LoVo (cell line): ENCODE results near the gene KISS1R.
"Not testable (repeated sequence)": the region's sequence is repeated elsewhere in the genome, so short reads cannot be mapped to it uniquely, and the experiment has no call there.

Experiments
- DNase-seq: peaks from one replicate; pipeline ENCODE4 v3.0.0-alpha.2; 2016; ENCODE audit warnings: low spot score

The KISS1R gene

DNA sequence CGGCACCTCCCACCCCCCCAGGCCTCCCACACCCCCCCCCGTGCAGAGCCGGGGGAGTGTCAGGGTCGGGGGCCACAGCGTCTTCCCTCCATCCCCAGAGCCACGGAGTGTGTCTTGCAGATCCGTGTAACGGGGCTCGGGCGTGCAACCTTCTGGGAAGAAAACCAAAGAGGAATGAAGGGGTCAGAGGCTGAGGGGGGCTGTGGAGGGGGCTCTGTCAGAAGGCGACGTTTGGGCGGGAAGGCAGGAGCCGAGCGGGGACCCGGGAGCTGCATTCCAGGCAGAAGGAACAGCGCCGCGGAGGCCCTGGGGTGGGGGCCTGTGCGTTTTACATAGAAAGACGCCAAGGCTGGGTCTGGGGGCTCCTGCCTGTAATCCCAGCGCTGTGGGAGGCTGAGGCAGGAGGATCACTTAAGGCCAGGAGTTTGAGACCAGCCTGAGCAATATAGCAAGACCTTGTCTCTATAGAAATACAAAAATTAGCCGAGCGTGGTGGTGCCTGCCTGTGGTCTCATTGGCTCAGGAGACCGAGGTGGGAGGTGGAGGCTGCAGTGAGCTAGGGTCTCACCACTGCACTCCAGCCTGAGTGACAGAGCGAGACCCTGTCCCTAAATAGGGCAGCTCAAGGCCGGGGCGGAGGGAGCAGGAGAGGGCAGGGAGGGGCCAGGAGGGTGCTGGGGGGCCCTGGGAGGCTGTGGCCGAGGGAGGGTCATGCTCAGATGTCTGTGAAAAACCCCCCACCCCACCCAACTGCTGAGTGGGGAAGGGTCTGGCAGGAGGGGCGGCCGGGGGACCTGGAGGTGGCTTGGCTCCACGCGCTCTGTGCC lies 36.5 kb downstream of the KISS1R start:
- no peak for DNase-seq

DNA sequence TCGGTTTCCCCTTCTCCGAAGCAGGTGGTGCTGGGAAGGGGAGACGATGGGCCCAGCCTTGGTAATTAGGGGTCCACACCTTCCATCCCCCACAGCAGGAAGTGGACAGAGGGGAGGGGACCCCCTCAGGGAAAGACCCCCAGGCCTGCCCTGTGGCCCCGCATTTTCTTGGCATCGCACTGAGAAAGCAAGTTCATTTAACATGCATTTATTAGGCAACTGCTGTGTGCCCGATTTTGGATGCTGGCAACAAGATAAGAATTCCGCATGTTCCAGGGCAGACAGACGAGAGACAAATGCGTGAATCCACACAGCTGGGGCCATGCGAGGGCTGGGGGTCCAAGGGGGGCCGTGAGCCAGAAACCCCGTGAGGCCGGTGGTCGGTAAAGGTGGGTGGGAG lies 37.1 kb downstream of the KISS1R start:
- no peak for DNase-seq

DNA sequence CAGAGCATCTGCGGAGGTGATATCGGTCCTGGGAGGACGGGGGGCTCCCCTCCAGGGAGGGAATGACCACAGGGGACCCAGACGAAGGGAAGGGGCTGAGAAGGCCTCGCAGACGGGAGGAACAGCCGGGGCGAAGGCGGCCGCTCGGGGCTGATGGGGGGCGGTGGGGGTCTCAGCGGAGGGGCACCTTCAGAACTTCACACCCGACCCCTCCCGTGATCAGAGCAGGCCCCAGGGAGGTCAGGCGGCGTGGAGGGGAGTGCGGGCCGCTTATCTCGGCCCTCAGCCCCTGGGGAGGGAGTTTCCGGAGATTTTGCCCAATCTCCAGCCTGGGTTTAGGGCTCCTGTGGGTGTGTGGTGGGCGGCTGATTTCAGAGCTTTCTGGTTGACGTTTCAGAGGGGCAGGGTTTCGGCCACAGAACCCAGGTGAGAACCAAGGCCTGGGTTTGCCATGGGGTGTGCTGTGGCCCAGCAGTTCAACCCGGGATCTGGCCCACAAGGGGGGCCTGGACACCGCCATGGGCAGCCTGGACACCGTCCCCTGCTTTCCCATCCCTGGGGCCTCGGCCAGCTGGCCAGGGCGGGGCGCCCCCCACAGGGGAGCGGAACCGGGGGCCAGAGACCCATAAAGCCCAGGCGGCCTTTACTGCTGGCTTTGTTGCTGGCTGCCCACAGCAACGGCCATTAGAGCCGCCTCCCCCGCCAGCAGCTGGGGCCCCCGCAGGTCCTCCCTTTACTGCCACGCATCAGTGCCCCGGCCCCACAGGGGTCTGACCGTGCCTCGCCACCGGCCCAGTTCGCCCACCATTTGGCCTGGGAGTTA lies 37.8 kb downstream of the KISS1R start:
- DNase-seq, result no peak

DNA sequence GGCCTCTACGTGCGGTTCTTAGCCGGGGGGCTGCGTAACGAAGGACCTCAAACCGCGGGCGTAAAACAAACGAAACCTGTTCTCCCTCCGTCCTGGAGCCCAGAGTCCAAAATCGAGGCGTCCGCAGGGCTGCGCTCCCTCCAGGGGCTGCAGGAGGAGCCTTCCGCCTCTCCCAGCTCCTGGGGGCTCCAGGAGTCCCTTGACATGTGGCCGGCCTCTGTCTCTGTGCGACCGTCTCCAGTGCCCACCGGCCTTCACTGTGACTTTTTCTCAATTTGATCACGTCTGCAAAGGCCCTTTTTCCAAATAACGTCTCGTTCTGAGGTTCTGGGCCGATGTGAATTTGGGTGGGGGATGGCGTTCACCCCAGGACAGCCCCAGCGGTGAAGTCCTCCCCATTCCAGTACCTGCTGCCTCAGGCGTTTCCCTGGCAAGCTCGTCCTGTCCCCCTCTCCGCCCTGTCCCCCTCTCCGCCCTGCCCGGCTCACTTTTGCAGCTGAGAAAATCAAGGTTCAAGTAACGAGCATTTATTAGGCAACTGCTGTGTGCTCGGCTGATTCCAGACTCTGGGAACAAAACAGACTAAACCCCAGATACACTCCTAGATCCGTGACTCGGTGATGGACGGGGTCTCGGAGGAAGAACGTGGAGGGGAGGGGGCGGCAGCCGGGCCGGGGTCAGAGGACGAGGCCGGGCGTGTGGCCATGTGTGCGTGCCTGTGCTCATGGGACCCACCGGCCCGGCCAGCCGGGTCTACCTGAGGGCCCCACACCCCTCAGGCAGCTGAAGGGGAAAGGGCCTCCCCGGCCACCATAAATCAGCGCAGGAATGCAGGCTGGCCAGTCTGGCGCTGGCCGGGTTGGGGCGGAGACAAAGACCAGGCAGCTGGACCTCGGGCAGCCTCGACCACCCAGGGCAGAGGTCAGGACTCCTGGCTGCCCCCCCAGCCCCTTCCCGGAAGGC lies 39.0 kb downstream of the KISS1R start:
- DNase-seq, result no peak

DNA sequence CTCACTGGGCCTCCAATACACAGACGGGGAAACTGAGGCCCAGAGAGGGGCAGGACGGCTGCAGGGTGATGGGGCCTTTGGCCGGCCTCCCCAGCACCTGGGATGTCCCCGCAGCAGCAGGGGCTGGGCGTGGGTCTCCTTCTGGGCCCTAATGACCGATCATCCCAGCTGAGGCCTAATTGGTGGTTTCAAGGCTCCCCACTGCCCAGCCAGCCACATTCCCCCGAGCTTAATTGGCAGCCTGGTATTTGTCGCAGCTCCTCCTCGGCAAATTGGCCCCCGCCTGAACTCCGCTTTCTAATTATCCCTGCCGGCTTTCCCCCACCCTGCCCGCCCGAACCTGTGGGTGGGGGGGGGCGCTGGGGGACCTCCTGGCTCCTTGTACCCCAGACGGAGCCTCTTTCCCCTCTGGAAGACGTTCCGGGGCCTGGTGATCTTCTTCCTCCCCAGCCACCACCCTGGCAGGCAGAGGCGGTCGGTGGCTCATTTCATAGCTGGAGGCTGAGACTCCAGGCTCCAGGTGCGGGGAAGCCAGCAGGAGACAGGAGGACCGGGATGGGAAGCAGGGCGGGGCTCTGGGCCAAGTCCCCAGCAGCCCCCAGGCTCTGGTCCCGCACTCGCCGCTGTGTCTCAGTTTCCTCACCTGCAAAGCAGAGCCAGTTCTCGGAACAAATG lies 39.8 kb downstream of the KISS1R start:
- no peak for DNase-seq

DNA sequence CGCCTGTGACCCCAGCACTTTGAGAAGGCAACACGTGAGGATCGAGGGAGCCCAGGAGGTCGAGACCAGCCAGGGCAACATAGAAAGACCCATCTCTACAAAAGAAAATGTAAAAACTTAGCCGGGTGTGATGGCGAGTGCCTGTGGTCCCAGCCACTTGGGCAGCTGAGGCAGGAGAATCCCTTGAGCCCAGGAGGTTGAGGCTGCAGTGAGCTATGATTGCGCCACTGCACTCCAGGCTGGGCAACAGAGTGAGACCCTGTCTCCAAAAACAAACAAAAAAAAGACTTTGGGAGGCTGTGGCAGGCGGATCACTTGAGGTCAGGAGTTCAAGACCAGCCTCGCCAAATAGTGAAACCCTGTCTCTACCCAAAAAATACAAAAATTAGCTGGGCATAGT lies 40.4 kb downstream of the KISS1R start:
- not testable (repeated sequence) for DNase-seq

DNA sequence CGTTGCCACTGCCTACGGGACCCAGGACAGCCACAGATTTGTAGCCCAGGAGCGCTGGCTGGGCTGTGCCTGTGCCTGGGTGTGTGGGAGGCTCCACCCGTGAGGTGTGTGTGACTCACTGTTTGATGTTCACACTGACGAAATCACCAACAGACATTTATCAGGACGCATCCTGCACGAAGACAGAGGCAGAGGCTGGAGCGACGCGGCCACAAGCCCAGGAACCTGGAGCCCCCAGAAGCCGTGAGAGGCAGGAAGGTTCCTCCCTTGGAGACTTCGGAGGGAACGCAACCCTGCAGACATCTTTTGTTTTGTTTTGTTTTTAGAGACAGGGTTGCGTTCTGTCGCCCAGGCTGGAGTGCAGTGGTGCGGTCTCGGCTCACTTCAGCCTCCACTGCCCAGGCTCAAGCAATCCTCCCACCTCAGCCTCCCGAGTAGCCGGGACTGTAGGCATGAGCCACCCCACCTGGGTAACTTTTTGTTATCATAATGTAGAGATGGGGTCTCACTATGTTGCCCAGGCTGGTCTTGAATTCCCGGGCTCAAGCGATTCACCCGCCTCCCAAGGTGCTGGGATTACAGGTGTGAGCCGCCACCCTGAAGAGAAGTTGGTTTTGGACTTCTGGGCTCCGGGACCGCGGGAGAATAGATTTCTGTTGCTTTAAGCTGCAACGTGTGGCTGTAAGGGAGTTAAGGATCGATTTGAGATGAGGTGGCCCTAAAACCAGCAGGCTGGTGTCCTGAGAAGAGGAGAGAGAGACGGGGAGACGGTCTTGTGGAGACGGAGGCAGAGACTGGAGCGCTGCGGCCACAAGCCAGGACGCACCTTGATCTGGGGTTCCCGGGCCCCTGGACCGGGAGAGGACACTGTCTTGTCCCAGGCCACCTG lies 42.1 kb downstream of the KISS1R start:
- DNase-seq, result no peak

DNA sequence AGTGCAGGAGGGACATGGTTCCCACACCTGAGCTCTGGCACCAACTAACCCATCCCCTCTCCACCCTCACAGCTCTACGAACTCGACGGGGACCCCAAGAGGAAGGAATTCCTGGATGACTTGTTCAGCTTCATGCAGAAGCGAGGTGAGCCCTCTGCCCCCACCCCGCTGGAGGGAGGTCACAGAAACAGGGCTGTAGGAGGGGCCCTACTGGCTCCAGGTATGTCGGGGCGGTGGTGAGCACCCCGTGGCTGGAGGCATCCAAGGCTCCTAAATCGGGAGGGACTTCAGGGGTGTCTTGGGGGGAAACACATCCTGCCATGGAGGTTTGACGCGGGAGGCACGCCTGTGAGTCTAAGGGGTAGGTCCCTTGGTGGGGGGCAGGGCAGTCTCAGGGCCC lies 42.9 kb downstream of the KISS1R start:
- DNase-seq, result no peak

DNA sequence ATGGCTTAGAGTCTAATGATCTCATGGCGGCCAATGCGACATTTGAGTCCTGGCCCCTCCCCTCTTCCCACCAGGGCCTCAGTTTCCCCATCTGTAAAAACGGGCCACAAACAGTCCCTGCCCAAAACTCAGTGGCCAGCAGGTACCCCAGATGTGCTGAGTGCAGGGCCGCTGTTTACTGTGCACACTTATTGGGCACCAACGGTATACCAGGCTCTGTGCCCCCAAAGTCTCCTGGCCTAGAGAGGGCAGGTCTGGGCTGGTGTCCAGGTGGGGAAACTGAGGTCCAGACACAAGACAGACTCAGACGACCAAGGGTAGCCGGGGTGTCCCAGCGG lies 43.4 kb downstream of the KISS1R start:
- DNase-seq, result no peak

DNA sequence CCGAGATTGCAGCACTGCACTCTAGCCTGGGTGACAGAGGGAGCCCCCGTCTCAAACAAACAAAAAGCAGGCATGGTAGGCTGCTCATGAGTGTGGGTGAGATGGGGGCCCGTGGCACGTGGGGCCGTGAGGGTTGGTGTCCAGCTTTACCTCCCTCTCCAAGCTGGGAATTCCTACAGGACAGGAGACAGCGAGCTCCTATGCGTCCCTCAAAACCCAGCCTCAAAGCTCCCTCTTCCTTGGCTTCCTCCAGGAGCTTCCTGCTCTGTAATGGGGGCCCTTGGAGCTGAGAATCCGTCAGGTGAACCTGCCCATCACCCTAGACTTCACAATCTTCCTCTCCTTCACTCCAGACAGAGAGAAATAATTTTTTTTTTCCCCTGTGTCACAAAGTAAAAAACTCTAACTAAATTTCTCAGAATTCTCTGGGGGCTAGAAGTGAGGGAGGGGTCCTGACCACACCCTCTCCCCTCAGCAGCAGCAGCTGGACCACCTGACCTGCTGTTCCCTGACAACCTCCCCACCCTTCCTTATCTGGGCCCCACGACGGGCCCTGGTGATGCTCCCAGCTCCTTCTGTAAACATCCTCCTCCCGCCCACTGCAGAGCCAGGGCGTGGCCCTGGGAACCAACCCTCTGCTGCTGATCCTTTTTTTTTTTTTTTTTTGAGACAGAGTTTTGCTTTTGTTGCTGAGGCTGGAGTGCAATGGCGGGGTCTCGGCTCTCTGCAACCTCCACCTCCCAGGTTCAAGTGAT lies 44.9 kb downstream of the KISS1R start:
- DNase-seq, result no peak

DNA sequence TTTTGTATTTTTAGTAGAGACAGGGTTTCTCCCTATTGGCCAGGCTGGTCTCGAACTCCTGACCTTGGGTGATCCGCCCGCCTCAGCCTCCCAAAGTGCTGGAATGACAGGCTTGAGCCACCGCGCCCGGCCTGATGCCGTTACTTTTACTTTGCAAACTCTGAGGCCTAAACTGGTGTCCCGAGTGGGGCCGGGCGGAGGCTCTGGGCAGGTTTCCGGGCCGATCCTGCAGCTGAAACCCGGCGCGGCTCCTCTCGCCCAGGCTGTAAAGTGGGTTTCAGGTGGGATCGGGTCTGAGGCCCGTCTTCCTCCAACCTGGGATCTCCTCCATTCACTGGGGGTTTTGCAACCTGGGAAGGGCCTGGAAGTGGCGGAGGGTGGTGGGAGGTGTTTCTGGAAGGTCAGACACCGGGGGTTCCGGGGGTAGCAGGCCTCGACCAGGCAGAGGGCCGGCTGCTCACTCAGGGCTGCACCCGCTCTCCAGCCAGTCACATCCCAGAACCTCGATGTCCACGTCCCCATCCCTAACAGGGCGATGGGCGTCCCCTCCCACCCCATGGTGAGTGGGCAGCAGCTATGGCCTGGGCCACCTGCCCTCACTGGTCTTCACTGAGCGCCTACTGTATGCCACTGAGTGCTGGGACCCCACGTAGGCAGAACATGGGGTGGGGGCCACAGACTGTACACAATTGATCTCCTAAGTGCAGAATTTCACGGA lies 45.7 kb downstream of the KISS1R start:
- no peak for DNase-seq

DNA sequence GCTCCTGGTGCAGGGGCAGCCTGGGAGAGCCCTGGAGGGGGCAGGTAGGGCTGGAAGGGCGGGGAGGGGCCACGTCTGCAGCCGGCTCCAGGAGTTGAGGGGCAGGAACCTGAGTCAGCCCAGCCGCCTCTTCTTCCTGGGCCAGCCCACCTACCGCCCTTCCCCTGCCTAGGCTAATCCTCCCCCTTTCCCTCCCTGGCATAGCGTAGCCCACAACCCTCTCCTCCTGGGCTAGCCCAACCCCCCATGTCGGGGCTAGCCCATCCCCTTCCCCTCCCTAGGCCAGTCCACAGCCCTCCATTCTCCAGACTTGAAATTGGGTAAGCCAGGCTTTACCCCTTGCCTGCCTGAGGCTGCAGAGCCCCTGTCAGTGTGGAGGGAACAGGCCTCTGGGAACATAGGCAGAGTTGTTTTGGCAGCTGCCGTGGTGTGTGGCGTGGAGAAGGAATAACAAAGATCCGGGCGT lies 46.4 kb downstream of the KISS1R start:
- DNase-seq, result no peak

DNA sequence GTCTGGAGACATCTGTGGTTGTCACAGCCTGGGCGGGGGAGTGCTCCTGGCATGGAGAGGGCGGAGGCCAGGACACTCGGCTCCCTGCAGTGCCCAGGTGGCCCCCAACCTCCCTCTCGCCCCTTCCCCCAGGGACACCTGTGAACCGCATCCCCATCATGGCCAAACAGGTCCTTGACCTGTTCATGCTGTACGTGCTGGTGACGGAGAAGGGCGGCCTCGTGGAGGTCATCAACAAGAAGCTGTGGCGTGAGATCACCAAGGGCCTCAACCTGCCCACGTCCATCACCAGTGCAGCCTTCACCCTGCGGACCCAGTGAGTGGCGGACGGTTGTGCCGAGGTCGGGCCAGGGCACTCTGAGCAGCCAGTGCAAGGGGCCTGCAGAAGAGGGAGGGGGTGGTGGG lies 47.0 kb downstream of the KISS1R start:
- DNase-seq, result no peak

DNA sequence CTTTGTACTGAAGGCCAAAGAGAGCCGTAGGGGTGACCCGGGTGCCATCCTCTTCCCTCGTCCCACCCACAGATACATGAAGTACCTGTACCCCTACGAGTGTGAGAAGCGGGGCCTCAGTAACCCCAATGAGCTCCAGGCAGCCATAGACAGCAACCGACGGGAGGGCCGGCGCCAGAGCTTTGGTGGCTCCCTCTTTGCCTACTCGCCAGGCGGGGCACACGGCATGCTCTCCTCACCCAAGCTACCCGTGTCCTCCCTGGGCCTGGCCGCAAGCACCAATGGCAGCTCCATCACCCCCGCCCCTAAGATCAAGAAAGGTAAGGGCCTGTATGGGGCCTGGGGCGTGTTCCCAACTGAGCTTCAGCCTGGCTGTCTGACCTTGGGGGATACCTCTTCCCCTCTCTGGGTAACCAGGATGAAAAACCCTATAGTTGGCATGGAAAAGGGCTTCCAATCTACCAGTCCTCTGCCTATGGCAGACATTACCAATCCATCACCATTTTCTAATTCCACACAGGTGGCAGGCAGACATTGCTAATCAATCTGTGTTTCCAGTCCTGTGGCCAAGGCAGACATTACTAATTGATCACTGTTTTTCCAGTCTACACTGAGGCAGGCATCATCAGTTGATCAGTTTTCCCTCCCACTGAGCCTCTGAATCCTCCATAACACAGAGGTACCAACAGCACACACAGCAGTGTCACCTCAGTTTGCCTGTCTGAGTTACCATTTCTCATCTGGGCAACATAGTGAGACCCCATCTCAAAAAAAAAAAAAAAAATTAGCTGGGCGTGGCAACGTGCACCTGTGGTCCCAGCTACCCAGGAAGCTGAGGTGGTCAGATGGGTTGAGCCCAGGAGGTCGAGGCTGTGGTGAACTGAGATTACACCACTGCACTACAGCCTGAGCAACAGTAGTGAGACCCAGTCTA lies 47.9 kb downstream of the KISS1R start:
- no peak for DNase-seq

DNA sequence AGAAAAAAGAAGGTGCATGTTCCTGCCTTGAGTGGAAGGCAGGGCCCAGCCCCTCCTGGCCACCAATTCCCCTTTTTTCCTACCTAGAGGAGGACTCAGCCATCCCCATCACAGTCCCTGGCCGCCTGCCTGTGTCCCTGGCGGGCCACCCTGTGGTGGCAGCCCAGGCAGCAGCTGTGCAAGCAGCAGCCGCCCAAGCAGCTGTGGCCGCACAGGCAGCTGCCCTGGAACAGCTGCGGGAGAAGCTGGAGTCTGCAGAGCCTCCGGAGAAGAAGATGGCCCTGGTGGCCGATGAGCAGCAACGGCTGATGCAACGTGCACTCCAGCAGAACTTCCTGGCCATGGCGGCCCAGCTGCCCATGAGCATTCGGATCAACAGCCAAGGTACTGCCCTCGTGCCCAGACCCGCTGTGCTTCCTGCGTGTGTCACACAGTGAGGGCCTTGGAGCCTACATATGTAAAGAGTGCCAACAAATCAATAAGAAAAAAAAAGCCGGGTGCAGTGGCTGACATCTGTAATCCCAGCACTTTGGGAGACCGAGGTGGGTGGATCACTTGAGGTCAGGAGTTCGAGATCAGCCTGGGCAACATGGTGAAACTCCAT lies 49.5 kb downstream of the KISS1R start:
- no peak for DNase-seq
